HepG2 (cell line): ENCODE results near the gene TMEM158. TPM values are rescaled to one million over a fixed set of nuclear protein-coding genes. Genes with fewer than 3 reads are reported as not detected.
A peak's percentile ranks its signal among the peaks of the same experiment; 100 is the strongest.

Experiments used
- FOXK1 ChIP-seq: sonication (generic); formaldehyde crosslinking; IDR thresholded peaks from 2 replicates; pipeline ENCODE4 v1.4.0; 2020; ENCODE audit warnings: low read depth, missing genetic modification reagents, borderline replicate concordance
- FOXO1 ChIP-seq: sonication (generic); formaldehyde crosslinking; IDR thresholded peaks from 2 replicates; pipeline ENCODE4 v1.4.0; 2020; ENCODE audit warnings: missing genetic modification reagents
- FOXP4 ChIP-seq: sonication (generic); formaldehyde crosslinking; IDR thresholded peaks from 2 replicates; pipeline ENCODE4 v1.4.0; 2020; ENCODE audit warnings: missing genetic modification reagents
- GATAD1 ChIP-seq: IDR thresholded peaks from 2 replicates; pipeline ENCODE4 v1.6.1; 2016; ENCODE audit warnings: missing genetic modification reagents, missing compliant biosample characterization
- HNRNPLL ChIP-seq: fragments of 200-400 bp; formaldehyde crosslinking; IDR thresholded peaks from 2 replicates; pipeline ENCODE4 v1.6.1; 2017; ENCODE audit warnings: mild to moderate bottlenecking, low read depth, low read length; ENCODE audit not compliant: poor library complexity, severe bottlenecking
- IRF9 ChIP-seq: sonication (generic); formaldehyde crosslinking; IDR thresholded peaks from 2 replicates; pipeline ENCODE4 v1.8.0; 2022; ENCODE audit warnings: missing genetic modification reagents, mild to moderate bottlenecking, borderline replicate concordance
- ISL2 ChIP-seq: sonication (generic); formaldehyde crosslinking; IDR thresholded peaks from 2 replicates; pipeline ENCODE4 v1.5.0; 2020; ENCODE audit warnings: missing genetic modification reagents
- PBX2 ChIP-seq: IDR thresholded peaks from 2 replicates; pipeline ENCODE4 v1.6.1; 2016; ENCODE audit warnings: control low read depth
- POLR2G ChIP-seq: fragments of 200-400 bp; formaldehyde crosslinking; IDR thresholded peaks from 2 replicates; pipeline ENCODE4 v1.6.1; 2018; ENCODE audit warnings: mild to moderate bottlenecking, low read depth, low read length, moderate library complexity
- REST ChIP-seq, 2 experiments: IDR thresholded peaks; 2 replicates each; pipeline ENCODE4 v1.6.1; 2011 to 2012; ENCODE audit warnings: low read length in 2 of 2, borderline replicate concordance in 1 of 2, low read depth in 1 of 2, mild to moderate bottlenecking in 1 of 2, moderate library complexity in 1 of 2
- SMARCE1 ChIP-seq: fragments of 450-650 bp; IDR thresholded peaks from 2 replicates; pipeline ENCODE4 v1.6.1; 2017; ENCODE audit warnings: borderline replicate concordance
- SRSF1 ChIP-seq: fragments of 200-400 bp; formaldehyde crosslinking; optimal IDR thresholded peaks from 2 replicates; pipeline ENCODE3; 2017; ENCODE audit warnings: mild to moderate bottlenecking, low read depth, low read length, moderate library complexity
- TGIF2 ChIP-seq: IDR thresholded peaks from 2 replicates; pipeline ENCODE4 v1.6.1; 2016; ENCODE audit warnings: control low read depth, missing compliant biosample characterization
- TRIM22 ChIP-seq: fragments of 450-650 bp; IDR thresholded peaks from 2 replicates; pipeline ENCODE4 v1.6.1; 2017
- ZNF160 ChIP-seq: sonication (generic); formaldehyde crosslinking; IDR thresholded peaks from 2 replicates; pipeline ENCODE4 v1.8.0; 2022; ENCODE audit warnings: mild to moderate bottlenecking, inconsistent platforms, missing genetic modification reagents
- ZNF331 ChIP-seq: sonication (generic); formaldehyde crosslinking; IDR thresholded peaks from 2 replicates; pipeline ENCODE4 v1.4.0; 2020; ENCODE audit warnings: missing genetic modification reagents
- ZNF333 ChIP-seq: sonication (generic); formaldehyde crosslinking; IDR thresholded peaks from 2 replicates; pipeline ENCODE4 v1.4.0; 2020; ENCODE audit warnings: mild to moderate bottlenecking, missing genetic modification reagents, borderline replicate concordance
- ZNF337 ChIP-seq: sonication (generic); formaldehyde crosslinking; IDR thresholded peaks from 2 replicates; pipeline ENCODE4 v1.5.1; 2020; ENCODE audit warnings: missing genetic modification reagents, low read depth, mild to moderate bottlenecking, borderline replicate concordance
- ZNF562 ChIP-seq: sonication (generic); formaldehyde crosslinking; IDR thresholded peaks from 2 replicates; pipeline ENCODE4 v1.8.0; 2022; ENCODE audit warnings: missing genetic modification reagents, borderline replicate concordance
- ZNF572 ChIP-seq: sonication (generic); formaldehyde crosslinking; IDR thresholded peaks from 2 replicates; pipeline ENCODE4 v1.5.1; 2020; ENCODE audit warnings: mild to moderate bottlenecking, missing genetic modification reagents
- ZNF607 ChIP-seq: sonication (generic); formaldehyde crosslinking; IDR thresholded peaks from 2 replicates; pipeline ENCODE4 v1.5.1; 2020; ENCODE audit warnings: missing genetic modification reagents, mild to moderate bottlenecking, borderline replicate concordance
- polyA plus RNA-seq, 8 experiments: library from polyadenylated mRNA; depleted of rRNA in 3 of 8; stranded (reverse) in 7 of 8; unstranded in 1 of 8; fragments of >200 nt; fragmentation: Illumina TruSeq in 4 of 8; extraction: Trizol in 4 of 8; gene quantifications; 2 replicates each; pipeline versions ENCODE4 v1.2.1 to v1.2.3, GENCODE V29; 2011 to 2016; ENCODE audit warnings: low read depth in 4 of 8, missing spikeins in 1 of 8, mixed read lengths in 1 of 8; ENCODE audit not compliant: insufficient read depth in 1 of 8
- total RNA-seq, 5 experiments: library from RNA; depleted of rRNA; stranded (reverse); fragments of >200 nt; fragmentation: Illumina TruSeq; extraction: Trizol; gene quantifications; 2 replicates each; pipeline ENCODE4 v1.2.3, GENCODE V29; 2016; ENCODE audit warnings: low read depth in 1 of 5

Gene TMEM158
- total and polyA plus RNA-seq, 2 of the 13 experiments (the other 11 are each of a cell fraction or from before 2014, with no cell fraction given), result 0.13 TPM; not detected in 1

GRCh38 chr3:45191924-45192417 lies 34.1 kb downstream of the TMEM158 start (continued):
- TF ChIP-seq ZNF607 (CRISPR knock-in tag) (no peak; the same call in 1 of the 2 replicates), POLR2G (no peak), TGIF2 (CRISPR knock-in tag) (no peak), REST (IDR thresholded peaks at IDR 0.05; ENCODE audit: borderline replicate concordance in 1 of 2, low read depth in 1 of 2, low read length in 2 of 2) (no peak), FOXK1 (CRISPR knock-in tag) (peak; percentile 26; the same call in 1 of the 2 replicates), ZNF562 (no peak), ISL2 (0 out of 2 replicates have a peak, but pooled peaks have one; percentile 50), FOXP4 (CRISPR knock-in tag) (0 out of 2 replicates have a peak, but pooled peaks have one; percentile 36), PBX2 (no peak), ZNF337 (CRISPR knock-in tag) (no peak), TRIM22 (no peak), SMARCE1 (no peak), FOXO1 (CRISPR knock-in tag) (no peak), ZNF572 (no peak), HNRNPLL (no peak), ZNF160 (CRISPR knock-in tag) (no peak), SRSF1 (no peak), GATAD1 (CRISPR knock-in tag) (no peak), ZNF331 (CRISPR knock-in tag) (peak; percentile 40; the same call in 1 of the 2 replicates), IRF9 (CRISPR knock-in tag) (no peak), ZNF333 (CRISPR knock-in tag) (no peak)
